Stimulated activated CD8-positive, alpha-beta memory T cell treated with anti-CD3 and anti-CD28 coated beads, Interleukin-15, amount 100 ng/mL, for 1 hour (primary cell): ENCODE results near the gene RAB43.

Experiments
- DNase-seq: peaks from one replicate; pipeline ENCODE4 v3.0.0-alpha.2; 2020; ENCODE audit warnings: low read depth

RAB43 gene

GRCh38 chr3:129038121-129038855 is 83.3 kb downstream of the RAB43 start:
- no peak for DNase-seq
